SK-N-SH (cell line): ENCODE measurements around the gene GXYLT2.
A peak's percentile ranks its signal among the peaks of the same experiment; 100 is the strongest.

Experiments used
- CHD2 ChIP-seq: fragments of 150-350 bp; IDR thresholded peaks from 2 replicates; pipeline ENCODE4 v1.6.1; 2018; ENCODE audit warnings: low read length; ENCODE audit not compliant: partially characterized antibody
- CTCF ChIP-seq: fragments of 200-600 bp; sonication (generic); IDR thresholded peaks from 2 replicates; pipeline ENCODE4 v1.6.1; 2017; ENCODE audit warnings: antibody characterized with exemption, mild to moderate bottlenecking, moderate library complexity
- POLR2AphosphoS5 ChIP-seq: IDR thresholded peaks from 2 replicates; pipeline ENCODE4 v1.6.1; 2012; ENCODE audit warnings: low read depth, low read length
- RAD21 ChIP-seq: IDR thresholded peaks from 2 replicates; pipeline ENCODE4 v1.6.1; 2012; ENCODE audit warnings: mild to moderate bottlenecking, low read length

DNA sequence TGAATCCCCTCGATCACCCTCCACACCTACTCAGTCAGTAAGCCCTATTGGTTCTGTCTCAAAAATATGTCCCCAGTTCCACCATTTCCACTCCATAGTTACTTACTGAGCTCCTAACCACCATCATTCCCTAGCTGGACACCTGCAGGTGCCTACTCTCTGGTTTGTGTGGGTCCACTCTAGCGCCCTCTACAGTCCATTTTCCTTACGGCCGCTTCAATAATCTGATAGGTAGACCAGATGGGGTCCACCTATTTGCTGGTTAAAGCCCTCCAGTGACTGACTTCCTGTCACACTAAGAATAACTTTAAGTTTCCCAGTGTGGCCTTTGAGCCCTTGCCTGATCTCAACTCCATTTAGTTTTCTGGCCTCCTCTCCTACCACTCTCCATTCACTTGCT, 5.0 kb downstream of the GXYLT2 start:
- TF ChIP-seq CTCF (peak; percentile 57), CHD2 (no peak), POLR2AphosphoS5 (no peak), RAD21 (no peak)
